Mesendoderm (in vitro differentiated cells): ENCODE results near the gene SEC14L1.
A peak's percentile ranks its signal among the peaks of the same experiment; 100 is the strongest.
"Not testable (repeated sequence)": the region's sequence is repeated elsewhere in the genome, so short reads cannot be mapped to it uniquely, and the experiment has no call there.

Experiments
- DNase-seq: peaks from one replicate; pipeline ENCODE4 v3.0.0; 2013
- H2AK5ac ChIP-seq: 2 replicates; pipeline ENCODE4 v1.6.1; 2013; ENCODE audit warnings: low read length, inconsistent platforms
- H2BK120ac ChIP-seq: 2 replicates; pipeline ENCODE4 v1.6.1; 2013; ENCODE audit warnings: low read depth, mild to moderate bottlenecking, low read length, moderate library complexity, mixed read lengths
- H2BK15ac ChIP-seq: replicated peaks from 2 replicates; pipeline ENCODE4 v1.6.1; 2013; ENCODE audit warnings: low read depth, mild to moderate bottlenecking, moderate library complexity
- H2BK5ac ChIP-seq: 2 replicates; pipeline ENCODE4 v1.6.1; 2013; ENCODE audit warnings: low read length, inconsistent platforms
- H3K18ac ChIP-seq: 2 replicates; pipeline ENCODE4 v1.6.1; 2013; ENCODE audit warnings: mild to moderate bottlenecking, low read length, mixed read lengths
- H3K23ac ChIP-seq: one replicate; pipeline ENCODE4 v1.6.1; 2013; ENCODE audit warnings: low read length
- H3K27ac ChIP-seq: 2 replicates; pipeline ENCODE4 v1.5.1; 2013; ENCODE audit warnings: low read depth, mild to moderate bottlenecking, inconsistent platforms, low read length, moderate library complexity
- H3K27me3 ChIP-seq: 2 replicates; pipeline ENCODE4 v1.6.1; 2013; ENCODE audit warnings: low read length, control low read depth, mild to moderate bottlenecking, inconsistent platforms; ENCODE audit not compliant: insufficient read depth, poor library complexity
- H3K36me3 ChIP-seq: 2 replicates; pipeline ENCODE4 v1.6.1; 2013; ENCODE audit warnings: low read length, inconsistent platforms; ENCODE audit not compliant: control insufficient read depth, insufficient read depth
- H3K4ac ChIP-seq: one replicate; pipeline ENCODE4 v1.6.1; 2013; ENCODE audit warnings: low read depth, mild to moderate bottlenecking, low read length, moderate library complexity
- H3K4me1 ChIP-seq: 2 replicates; pipeline ENCODE4 v1.6.1; 2013; ENCODE audit warnings: low read depth, low read length, inconsistent platforms; ENCODE audit not compliant: control insufficient read depth
- H3K4me2 ChIP-seq: 2 replicates; pipeline ENCODE4 v1.6.1; 2013; ENCODE audit warnings: low read length
- H3K4me3 ChIP-seq: 2 replicates; pipeline ENCODE4 v1.5.1; 2013; ENCODE audit warnings: mild to moderate bottlenecking, low read length
- H3K56ac ChIP-seq: one replicate; pipeline ENCODE4 v1.6.1; 2013; ENCODE audit warnings: low read length
- H3K79me1 ChIP-seq: 2 replicates; pipeline ENCODE4 v1.6.1; 2013; ENCODE audit warnings: low read length, inconsistent platforms
- H3K79me2 ChIP-seq: 2 replicates; pipeline ENCODE4 v1.6.1; 2013; ENCODE audit warnings: mild to moderate bottlenecking, low read length; ENCODE audit not compliant: control insufficient read depth, insufficient read depth
- H3K9ac ChIP-seq: 2 replicates; pipeline ENCODE4 v1.6.1; 2013; ENCODE audit warnings: low read length, inconsistent platforms
- H4K5ac ChIP-seq: one replicate; pipeline ENCODE4 v1.6.1; 2013; ENCODE audit warnings: low read length
- H4K8ac ChIP-seq: one replicate; pipeline ENCODE4 v1.6.1; 2013; ENCODE audit warnings: low read depth, mild to moderate bottlenecking, control low read depth, low read length, moderate library complexity
- WGBS: extraction: QIAGEN DNeasy Blood & Tissue Kit; methylation state at CpG from one replicate; pipeline ENCODE4 v1.1.7; 2013; ENCODE audit warnings: low lambda C conversion rate, missing lambda C conversion rate; ENCODE audit not compliant: insufficient coverage; ENCODE audit errors: extremely low coverage; 5-methylcytosine and 5-hydroxymethylcytosine counted together

The SEC14L1 gene

GRCh38 chr17:77254951-77255825 lies 114.4 kb downstream of the SEC14L1 start:
- no peaks in the 10 kb centered on the region for H3K4me1 ChIP-seq
- H3K27ac ChIP-seq: no peak overlapping the region
- H3K4ac ChIP-seq: no peak overlapping the region
- no peak overlapping the region for H2AK5ac ChIP-seq
- peak; percentile 68 for DNase-seq
- no peak overlapping the region for H4K5ac ChIP-seq
- no peak overlapping the region for H4K8ac ChIP-seq
- H2BK5ac ChIP-seq: no peak overlapping the region
- H3K18ac ChIP-seq: no peak overlapping the region
- peak overlapping the region; percentile 45 for H3K56ac ChIP-seq
- H3K79me2 ChIP-seq: no peaks in the 10 kb centered on the region
- no peak overlapping the region for H3K4me3 ChIP-seq
- no CpG with 5 or more reads among the region's 25 CpGs for WGBS
- H3K79me1 ChIP-seq: no peaks in the 10 kb centered on the region
- H3K27me3 ChIP-seq: no peaks in the 10 kb centered on the region
- H2BK15ac ChIP-seq: no peak overlapping the region
- no peak overlapping the region for H2BK120ac ChIP-seq
- no peak overlapping the region for H3K4me2 ChIP-seq
- H3K9ac ChIP-seq: peak overlapping the region; percentile 19
- H3K23ac ChIP-seq: no peak overlapping the region
- H3K36me3 ChIP-seq: no peaks in the 10 kb centered on the region

- H3K23ac ChIP-seq, H3K36me3 ChIP-seq, H3K18ac ChIP-seq, H4K5ac ChIP-seq, H3K4me2 ChIP-seq, H2BK5ac ChIP-seq, H3K79me2 ChIP-seq, H3K4me3 ChIP-seq, H3K4me1 ChIP-seq, H3K4ac ChIP-seq, H3K79me1 ChIP-seq, H2BK120ac ChIP-seq, H2BK15ac ChIP-seq, H3K27me3 ChIP-seq, H4K8ac ChIP-seq, H3K9ac ChIP-seq, DNase-seq, H3K56ac ChIP-seq, H2AK5ac ChIP-seq, H3K27ac ChIP-seq: not testable (repeated sequence)
- WGBS: no CpG with 5 or more reads among the region's 14 CpGs
Measured at GRCh38 chr17:77255970-77256369, 115.2 kb downstream of the SEC14L1 start.

GRCh38 chr17:77256710-77257109 lies 115.9 kb downstream of the SEC14L1 start:
- DNase-seq: no peak
- WGBS: no CpG with 5 or more reads among the region's 2 CpGs
- Histone ChIP-seq H3K9ac (no peak overlapping the region), H3K27ac (no peak overlapping the region), H3K27me3 (no peaks in the 10 kb centered on the region), H2BK5ac (no peak overlapping the region), H4K8ac (no peak overlapping the region), H3K4me2 (no peak overlapping the region), H3K4ac (no peak overlapping the region), H3K23ac (no peak overlapping the region), H2AK5ac (no peak overlapping the region), H3K18ac (no peak overlapping the region), H3K4me1 (no peaks in the 10 kb centered on the region), H2BK120ac (no peak overlapping the region), H3K79me1 (no peaks in the 10 kb centered on the region), H3K56ac (no peak overlapping the region), H3K4me3 (no peak overlapping the region), H3K36me3 (no peaks in the 10 kb centered on the region), H4K5ac (no peak overlapping the region), H3K79me2 (no peaks in the 10 kb centered on the region), H2BK15ac (no peak overlapping the region)

GRCh38 chr17:77257169-77257568 lies 116.4 kb downstream of the SEC14L1 start:
- Histone ChIP-seq H2BK15ac (no peak overlapping the region), H3K18ac (no peak overlapping the region), H3K4me1 (no peaks in the 10 kb centered on the region), H3K79me2 (no peaks in the 10 kb centered on the region), H2AK5ac (no peak overlapping the region), H3K36me3 (no peaks in the 10 kb centered on the region), H2BK5ac (no peak overlapping the region), H3K4ac (no peak overlapping the region), H3K23ac (no peak overlapping the region), H3K27ac (no peak overlapping the region), H3K56ac (no peak overlapping the region), H3K4me2 (no peak overlapping the region), H3K9ac (no peak overlapping the region), H4K5ac (no peak overlapping the region), H3K27me3 (no peaks in the 10 kb centered on the region), H4K8ac (no peak overlapping the region), H3K79me1 (no peaks in the 10 kb centered on the region), H2BK120ac (no peak overlapping the region), H3K4me3 (no peak overlapping the region)
- 100% methylated on average over 1 of the region's 1 CpG for WGBS
- DNase-seq: no peak

GRCh38 chr17:77257596-77258458 lies 117.1 kb downstream of the SEC14L1 start:
- no peak overlapping the region for H3K18ac ChIP-seq
- H2BK15ac ChIP-seq: no peak overlapping the region
- no peak overlapping the region for H4K8ac ChIP-seq

More at GRCh38 chr17:77257596-77258458, 117.1 kb downstream of the SEC14L1 start:
- Histone ChIP-seq H3K23ac (no peak overlapping the region), H2BK5ac (no peak overlapping the region), H3K4ac (no peak overlapping the region), H2AK5ac (no peak overlapping the region), H3K79me1 (no peaks in the 10 kb centered on the region), H3K36me3 (no peaks in the 10 kb centered on the region), H3K9ac (no peak overlapping the region), H2BK120ac (no peak overlapping the region), H3K4me1 (no peaks in the 10 kb centered on the region), H3K56ac (no peak overlapping the region), H3K4me2 (no peak overlapping the region), H3K4me3 (no peak overlapping the region), H3K79me2 (no peaks in the 10 kb centered on the region), H4K5ac (no peak overlapping the region), H3K27me3 (no peaks in the 10 kb centered on the region), H3K27ac (no peak overlapping the region)
- DNase-seq: no peak
- WGBS: no CpG with 5 or more reads among the region's 27 CpGs
